HG02798 (cell line): ENCODE data around the gene DUSP7.
A peak's percentile ranks its signal among the peaks of the same experiment; 100 is the strongest.
"Not testable (repeated sequence)": the region's sequence is repeated elsewhere in the genome, so short reads cannot be mapped to it uniquely, and the experiment has no call there.

Experiments
- ATAC-seq: cut with Tn5 transposase; IDR thresholded peaks from one replicate; pipeline ENCODE4 v1.9.1; 2021; ENCODE audit warnings: mild to moderate bottlenecking; ENCODE audit not compliant: unreplicated experiment, poor library complexity

DUSP7 gene

DNA sequence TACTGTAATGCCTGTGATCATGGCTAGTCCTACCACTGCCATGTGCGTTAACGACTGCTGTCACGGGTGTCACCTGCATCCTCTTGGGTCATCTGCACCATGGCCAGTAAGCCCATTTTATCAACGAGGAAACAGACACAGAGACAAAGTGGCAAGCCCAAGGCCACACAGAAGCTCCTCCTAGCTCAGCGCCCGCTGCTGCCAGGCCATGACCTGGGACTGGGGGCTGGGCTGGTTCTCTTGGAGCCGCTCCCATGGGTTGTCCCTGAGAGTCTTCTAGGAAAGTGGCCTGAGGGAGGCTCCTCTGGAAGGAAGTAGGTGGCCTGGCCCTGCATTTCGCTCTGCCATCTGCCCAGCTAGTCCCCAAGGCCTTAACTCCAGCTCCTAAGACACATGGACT lies 4.9 kb downstream of the DUSP7 start:
- no peak for ATAC-seq

- no peak for ATAC-seq
Measured at GRCh38 chr3:52050571-52050970, 5.8 kb downstream of the DUSP7 start.

DNA sequence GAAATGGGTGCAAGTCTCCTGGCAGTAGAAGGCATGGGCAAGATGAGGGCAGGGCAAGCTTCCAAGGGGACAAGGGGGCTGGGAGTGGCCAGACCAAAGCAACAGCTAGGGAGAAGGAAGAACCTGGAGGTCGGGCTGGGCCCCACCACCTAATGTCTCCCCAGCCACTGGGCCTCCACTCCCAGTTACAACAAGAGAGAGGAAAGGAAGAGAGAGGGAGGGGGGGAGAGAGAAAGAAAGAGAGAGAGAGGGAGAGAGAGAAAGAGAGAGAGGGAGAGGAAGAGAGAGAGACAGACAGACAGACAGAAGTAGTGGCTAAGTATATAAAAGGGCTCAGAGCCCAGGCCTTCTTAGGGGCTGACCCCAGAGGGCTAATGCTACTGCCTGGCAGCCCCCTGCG lies 6.9 kb downstream of the DUSP7 start:
- ATAC-seq: no peak

GRCh38 chr3:52047295-52047960 lies 8.9 kb downstream of the DUSP7 start:
- ATAC-seq: no peak

- no peak for ATAC-seq
Measured at GRCh38 chr3:52046902-52047239, 9.5 kb downstream of the DUSP7 start.

- ATAC-seq: no peak
Measured at GRCh38 chr3:52046186-52046901, 10.0 kb downstream of the DUSP7 start.

DNA sequence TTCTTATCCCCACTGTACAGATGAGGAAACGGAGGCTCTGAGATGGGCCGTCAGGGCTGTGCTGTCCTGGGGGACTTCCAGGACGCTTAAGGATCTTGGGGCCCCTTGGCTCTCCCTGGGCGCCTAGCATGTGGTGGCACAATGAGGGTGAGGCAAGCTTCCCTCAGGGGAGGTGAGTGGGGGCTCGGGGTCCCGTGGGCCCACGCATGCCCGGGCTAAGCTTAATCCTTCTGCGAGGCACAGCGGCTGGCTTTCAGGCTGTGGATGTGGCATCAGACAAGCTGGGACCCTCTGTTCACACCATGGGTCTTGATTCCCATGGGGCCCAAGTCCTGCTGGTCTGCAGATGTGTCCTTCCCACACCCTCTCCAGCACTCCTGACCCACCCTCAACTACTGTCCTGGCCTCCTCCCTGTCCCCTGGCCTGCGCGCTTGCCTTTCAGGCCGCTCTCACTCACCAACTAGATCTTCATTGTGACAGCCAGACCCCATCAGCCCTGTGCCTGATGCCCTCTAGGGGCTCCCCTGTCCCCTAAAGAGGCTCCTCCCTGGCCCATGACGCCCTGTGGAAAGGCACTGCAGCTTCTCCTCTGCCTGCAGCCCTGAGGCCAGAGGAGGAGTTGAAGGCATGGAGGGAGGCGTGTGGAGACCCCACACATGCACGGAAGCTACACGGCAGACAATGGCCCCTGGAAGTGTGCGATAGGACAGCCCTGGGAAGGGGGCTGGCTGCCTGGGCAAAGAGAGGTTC lies 11.3 kb downstream of the DUSP7 start:
- ATAC-seq: no peak

GRCh38 chr3:52043750-52044149 lies 12.6 kb downstream of the DUSP7 start:
- ATAC-seq: no peak

DNA sequence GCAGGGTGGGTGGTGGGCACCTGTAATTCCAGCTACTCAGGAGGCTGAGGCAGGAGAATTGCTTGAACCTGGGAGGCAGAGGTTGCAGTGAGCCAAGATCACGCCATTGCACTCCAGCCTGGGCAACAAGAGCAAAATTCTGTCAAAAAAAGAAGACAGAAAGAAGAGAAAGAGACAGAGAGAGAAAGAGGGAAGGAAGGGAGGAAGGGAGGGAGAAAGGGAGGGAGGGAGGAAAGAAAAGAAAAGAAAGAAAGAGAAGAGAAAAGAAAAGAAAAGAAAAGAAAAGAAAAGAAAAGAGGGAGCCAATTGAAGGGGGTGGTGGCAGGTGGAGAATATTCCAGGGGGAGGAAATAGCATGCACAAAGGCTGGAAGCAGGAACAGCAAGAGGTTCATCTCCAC lies 13.3 kb downstream of the DUSP7 start:
- not testable (repeated sequence) for ATAC-seq

DNA sequence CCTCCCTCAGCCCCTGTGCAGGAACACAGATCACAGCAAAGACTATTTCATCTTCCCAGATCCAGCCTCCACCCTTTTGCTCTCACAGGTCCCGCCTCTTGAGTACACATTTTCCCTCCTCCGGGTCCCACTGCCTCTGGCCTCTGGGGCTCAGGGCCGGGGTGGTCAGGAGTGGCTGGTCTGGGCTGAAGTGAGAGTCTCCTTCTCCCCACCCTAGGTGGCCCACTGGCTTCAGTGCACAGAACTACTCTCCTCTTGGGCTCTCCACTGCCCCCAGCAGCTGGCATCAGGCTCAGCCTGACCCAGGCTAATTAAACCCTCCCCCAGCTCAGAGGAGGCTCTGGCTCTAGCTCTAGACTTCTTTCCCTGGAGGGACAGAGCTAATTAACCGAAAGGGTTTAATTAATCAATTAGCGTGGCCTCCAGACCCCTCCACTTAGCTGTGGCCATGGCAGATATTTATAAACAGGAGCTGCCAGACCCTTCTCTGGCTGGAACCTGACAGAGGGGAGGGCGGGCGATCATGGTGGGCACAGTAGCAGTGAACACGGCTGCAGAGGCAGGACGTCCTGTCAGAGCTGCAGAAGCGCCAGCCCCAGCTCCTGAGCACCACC lies 15.1 kb downstream of the DUSP7 start:
- no peak for ATAC-seq

DNA sequence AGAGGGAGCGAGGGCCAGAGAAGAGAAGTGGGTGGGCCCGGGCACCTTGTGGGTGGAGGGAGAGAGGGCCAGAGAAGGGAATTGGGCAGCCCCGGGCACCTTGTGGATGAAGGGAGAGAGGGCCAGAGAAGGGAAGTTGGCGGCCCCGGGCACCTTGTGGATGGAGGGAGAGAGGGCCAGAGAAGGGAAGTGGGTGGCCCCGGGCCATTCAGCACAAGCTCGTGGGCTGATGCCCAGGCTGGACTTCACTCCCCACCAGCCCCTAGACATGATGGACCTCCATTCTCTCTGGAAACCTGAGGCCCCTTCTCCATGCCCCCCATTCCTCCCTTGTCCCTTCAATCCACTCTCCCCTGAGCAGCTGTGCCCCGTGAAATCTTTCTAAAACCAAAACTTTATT lies 15.8 kb downstream of the DUSP7 start:
- ATAC-seq: no peak

- no peak for ATAC-seq
Measured at GRCh38 chr3:52039846-52040245, 16.5 kb downstream of the DUSP7 start.

DNA sequence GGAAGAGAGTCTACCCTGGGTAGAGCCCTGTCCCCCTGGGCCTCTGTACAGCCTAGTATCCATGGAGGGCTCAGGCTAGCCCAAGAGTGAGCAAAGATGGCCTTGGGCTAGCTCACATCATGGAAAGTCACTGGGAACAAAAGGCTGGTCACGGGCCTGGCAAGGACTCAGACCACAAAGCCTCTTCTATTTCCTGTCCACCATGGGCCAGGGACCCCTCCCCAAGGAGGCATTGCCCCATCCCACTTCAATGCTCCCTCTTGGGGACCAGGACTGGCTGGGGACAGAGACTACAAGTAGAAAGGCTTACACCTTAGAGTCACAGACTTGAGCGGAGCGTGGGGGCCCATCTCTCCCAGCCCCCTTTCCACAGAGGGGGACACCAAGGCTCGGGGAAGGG lies 16.9 kb downstream of the DUSP7 start:
- ATAC-seq: no peak

- no peak for ATAC-seq
Measured at GRCh38 chr3:52038227-52038626, 18.1 kb downstream of the DUSP7 start.

DNA sequence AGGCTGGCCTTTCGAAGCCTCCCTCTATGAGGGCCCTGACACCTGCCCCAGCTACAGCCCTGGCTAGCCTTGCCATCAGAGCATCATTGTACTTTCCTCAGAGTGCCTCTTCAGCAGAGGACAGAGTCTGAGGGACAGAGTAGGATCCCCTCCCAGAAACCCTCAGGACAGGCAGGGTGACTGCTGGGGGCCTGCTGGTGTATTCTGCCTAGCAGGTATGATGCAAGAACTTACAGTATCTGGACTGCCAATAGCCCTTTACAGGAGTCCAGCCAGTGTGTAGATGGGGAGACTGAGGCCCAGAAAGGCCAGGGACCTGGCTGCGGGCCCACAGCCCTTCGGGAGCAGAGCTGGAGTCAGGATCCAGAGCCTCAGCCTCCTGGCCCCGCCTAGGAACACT lies 19.1 kb downstream of the DUSP7 start:
- no peak for ATAC-seq

- no peak for ATAC-seq
Measured at GRCh38 chr3:52036829-52037228, 19.5 kb downstream of the DUSP7 start.

- ATAC-seq: peak; percentile 58
Measured at GRCh38 chr3:52036222-52036694, 20.1 kb downstream of the DUSP7 start.

GRCh38 chr3:52034651-52035050 lies 21.7 kb downstream of the DUSP7 start:
- no peak for ATAC-seq

DNA sequence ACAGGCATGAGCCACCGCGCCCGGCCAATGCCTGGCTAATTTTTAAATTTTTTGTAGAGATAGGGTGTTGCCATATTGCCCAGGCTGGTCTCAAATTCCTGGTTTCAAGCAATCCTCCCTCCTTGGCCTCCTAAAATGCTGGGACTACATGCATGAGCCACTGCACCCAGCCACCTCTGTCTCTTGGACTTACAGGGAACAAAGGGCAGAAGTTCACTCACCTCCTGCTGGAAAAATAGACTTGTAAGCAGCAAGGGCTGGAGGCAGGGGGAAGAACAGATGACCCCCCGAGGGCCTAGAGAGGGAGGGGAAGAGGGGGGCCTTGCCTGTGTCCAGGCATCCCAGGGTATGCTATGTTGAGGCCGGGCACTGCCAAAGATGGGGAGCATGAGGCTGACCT lies 22.2 kb downstream of the DUSP7 start:
- ATAC-seq: no peak

DNA sequence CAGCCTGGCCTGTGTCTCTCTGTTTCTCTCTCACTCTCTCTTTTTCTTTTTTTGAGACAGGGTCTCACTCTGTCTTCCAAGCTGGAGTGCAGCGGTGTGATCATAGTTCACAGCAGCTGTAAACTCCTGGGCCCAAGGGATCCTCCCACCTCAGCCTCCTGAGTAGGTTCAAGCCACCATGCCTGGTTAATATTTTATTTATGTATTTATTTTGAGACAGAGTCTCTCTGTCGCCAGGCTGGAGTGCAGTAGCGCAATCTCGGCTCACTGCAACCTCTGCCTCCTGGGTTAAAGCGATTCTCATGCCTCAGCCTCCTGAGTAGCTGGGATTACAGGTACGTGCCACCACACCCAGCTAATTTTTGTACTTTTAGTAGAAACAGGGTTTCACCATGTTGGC lies 22.6 kb downstream of the DUSP7 start:
- not testable (repeated sequence) for ATAC-seq
